ENCODE measurements around the gene LRRC26. TPM values are rescaled to one million over a fixed set of nuclear protein-coding genes. Genes with fewer than 3 reads are reported as not detected.

Gene LRRC26, protein sequence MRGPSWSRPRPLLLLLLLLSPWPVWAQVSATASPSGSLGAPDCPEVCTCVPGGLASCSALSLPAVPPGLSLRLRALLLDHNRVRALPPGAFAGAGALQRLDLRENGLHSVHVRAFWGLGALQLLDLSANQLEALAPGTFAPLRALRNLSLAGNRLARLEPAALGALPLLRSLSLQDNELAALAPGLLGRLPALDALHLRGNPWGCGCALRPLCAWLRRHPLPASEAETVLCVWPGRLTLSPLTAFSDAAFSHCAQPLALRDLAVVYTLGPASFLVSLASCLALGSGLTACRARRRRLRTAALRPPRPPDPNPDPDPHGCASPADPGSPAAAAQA
- total RNA-seq (2022; extraction: Qiagen RNA extraction), result 0.59 to 2.0 TPM (median 1.8 TPM) in 5 replicates

GRCh38 chr9:137169896-137170358 is at the start of gene LRRC26:
TSS of gene LRRC26 (minus strand) at chr9:137170051. CDS start at chr9:137169943, 108 bp downstream.

GRCh38 chr9:137205126-137206069 is 35.5 kb upstream of the LRRC26 start, which contains the start of the genes NDOR1 and TMEM203:
TSS of gene NDOR1 (plus strand) at chr9:137205700. CDS start at chr9:137205778, 78 bp downstream.
TSS of gene TMEM203 (minus strand) at chr9:137205648. CDS start at chr9:137205414, 234 bp downstream.

GRCh38 chr9:137200311-137201204 is 30.7 kb upstream of the LRRC26 start, which contains the start of gene TPRN:
TSS of gene TPRN (minus strand) at chr9:137200741. CDS start at chr9:137200711, 30 bp downstream.

DNA sequence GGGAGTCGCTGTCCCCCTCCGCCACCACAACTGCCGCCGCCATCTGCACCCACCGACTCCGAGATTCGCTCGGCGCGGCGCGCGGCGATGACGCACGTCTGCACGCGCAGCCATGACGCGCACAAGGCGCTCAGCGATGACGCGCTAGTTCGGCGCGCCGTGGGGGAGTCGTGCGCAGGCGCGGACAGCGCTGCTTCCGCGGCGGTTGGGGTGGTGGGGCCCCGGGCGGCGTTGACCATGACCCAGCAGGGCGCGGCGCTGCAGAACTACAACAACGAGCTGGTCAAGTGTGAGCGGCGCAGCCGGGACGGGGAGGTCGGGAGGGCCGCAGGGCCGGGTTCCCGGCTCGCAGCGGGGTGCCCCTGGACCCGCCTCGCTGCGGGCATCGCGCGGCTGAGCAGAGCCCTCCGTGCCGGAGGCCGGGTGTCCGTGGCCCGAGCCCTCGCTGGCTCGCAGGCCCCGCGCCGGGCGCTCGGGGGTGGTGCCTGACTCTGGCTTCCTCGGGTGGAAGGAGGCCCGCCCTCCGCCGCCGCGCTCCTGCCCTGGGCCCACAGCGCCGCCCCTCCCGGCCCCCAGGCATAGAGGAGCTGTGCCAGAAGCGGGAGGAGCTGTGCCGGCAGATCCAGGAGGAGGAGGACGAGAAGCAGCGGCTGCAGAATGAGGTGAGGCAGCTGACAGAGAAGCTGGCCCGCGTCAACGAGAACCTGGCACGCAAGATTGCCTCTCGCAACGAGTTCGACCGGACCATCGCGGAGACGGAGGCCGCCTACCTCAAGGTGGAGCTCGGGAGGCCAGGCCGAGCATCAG is 18.8 kb upstream of the LRRC26 start, which contains the start of the genes ANAPC2 and SSNA1:
ANAPC2 (minus strand) TSS at position 71 of the 807 bp plus-strand sequence; CDS start at position 43, 28 bp downstream.
SSNA1 (plus strand) TSS at position 187 of the 807 bp plus-strand sequence; CDS start at position 238, 51 bp downstream.

DNA sequence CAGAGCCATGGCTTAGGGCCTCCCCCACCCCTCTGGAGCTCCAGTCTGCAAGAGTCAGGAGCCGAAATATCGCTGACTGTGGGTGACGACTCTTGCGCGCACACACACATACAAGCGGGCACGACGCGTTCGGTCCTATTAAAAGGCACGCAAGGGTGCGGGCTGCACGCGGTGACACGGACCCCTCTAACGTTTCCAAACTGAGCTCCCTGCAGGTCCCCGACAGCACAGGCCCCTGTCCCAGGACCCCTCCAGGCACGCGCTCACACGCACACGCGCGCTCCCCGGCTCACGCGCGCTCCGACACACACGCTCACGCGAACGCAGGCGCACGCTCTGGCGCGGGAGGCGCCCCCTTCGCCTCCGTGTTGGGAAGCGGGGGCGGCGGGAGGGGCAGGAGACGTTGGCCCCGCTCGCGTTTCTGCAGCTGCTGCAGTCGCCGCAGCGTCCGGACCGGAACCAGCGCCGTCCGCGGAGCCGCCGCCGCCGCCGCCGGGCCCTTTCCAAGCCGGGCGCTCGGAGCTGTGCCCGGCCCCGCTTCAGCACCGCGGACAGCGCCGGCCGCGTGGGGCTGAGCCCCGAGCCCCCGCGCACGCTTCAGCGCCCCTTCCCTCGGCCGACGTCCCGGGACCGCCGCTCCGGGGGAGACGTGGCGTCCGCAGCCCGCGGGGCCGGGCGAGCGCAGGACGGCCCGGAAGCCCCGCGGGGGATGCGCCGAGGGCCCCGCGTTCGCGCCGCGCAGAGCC is 31.0 kb downstream of the LRRC26 start, which contains the start of gene GRIN1:
GRIN1 (plus strand) TSS at position 433 of the 746 bp plus-strand sequence. CDS start 333 bp downstream, outside the sequence.

Other genes starting within 250 kb of the LRRC26 start
- gene FBXW5, start 225.3 kb downstream of the LRRC26 start, total RNA-seq (2022; extraction: Qiagen RNA extraction), result 62.7 to 103 TPM (median 99.7 TPM) in 5 replicates
- gene C8G, start 224.8 kb downstream of the LRRC26 start, total RNA-seq (2022; extraction: Qiagen RNA extraction), result 0.42 to 3.2 TPM (median 0.76 TPM) in 5 replicates
- gene LCN12, start 217.8 kb downstream of the LRRC26 start, total RNA-seq (2022; extraction: Qiagen RNA extraction), result 1.0 to 1.9 TPM (median 1.3 TPM) in 5 replicates
- gene PTGDS, start 192.5 kb downstream of the LRRC26 start, total RNA-seq (2022; extraction: Qiagen RNA extraction), result 0.44 to 0.61 TPM (median 0.47 TPM) in 4 of 5 replicates, not detected in the other
- 0.07 to 0.24 TPM (median 0.10 TPM) in 5 replicates for gene LCNL1, start 187.1 kb downstream of the LRRC26 start, total RNA-seq (2022; extraction: Qiagen RNA extraction)
- gene PAXX, start 177.6 kb downstream of the LRRC26 start, total RNA-seq (2022; extraction: Qiagen RNA extraction), result 43.1 to 85.2 TPM (median 71.2 TPM) in 5 replicates
- gene CLIC3, start 173.5 kb downstream of the LRRC26 start, total RNA-seq (2022; extraction: Qiagen RNA extraction), result 2.4 to 5.5 TPM (median 4.9 TPM) in 5 replicates
- 19.0 to 29.4 TPM (median 26.7 TPM) in 5 replicates for gene ABCA2, start 141.8 kb downstream of the LRRC26 start, total RNA-seq (2022; extraction: Qiagen RNA extraction)
- 0.05 to 0.07 TPM (median 0.06 TPM) in 4 of 5 replicates, not detected in the other for gene FUT7, start 138.0 kb downstream of the LRRC26 start, total RNA-seq (2022; extraction: Qiagen RNA extraction)
- 40.8 to 96.8 TPM (median 80.5 TPM) in 5 replicates for gene NPDC1, start 123.9 kb downstream of the LRRC26 start, total RNA-seq (2022; extraction: Qiagen RNA extraction)
- 2.2 to 2.9 TPM (median 2.4 TPM) in 5 replicates for gene ENTPD2, start 116.0 kb downstream of the LRRC26 start, total RNA-seq (2022; extraction: Qiagen RNA extraction)
- 13.5 to 26.0 TPM (median 23.9 TPM) in 5 replicates for gene SAPCD2, start 99.5 kb downstream of the LRRC26 start, total RNA-seq (2022; extraction: Qiagen RNA extraction)
- gene UAP1L1, start 92.5 kb downstream of the LRRC26 start, total RNA-seq (2022; extraction: Qiagen RNA extraction), result 9.3 to 16.6 TPM (median 12.2 TPM) in 5 replicates
- 40.2 to 53.2 TPM (median 51.7 TPM) in 5 replicates for gene MAN1B1, start 83.1 kb downstream of the LRRC26 start, total RNA-seq (2022; extraction: Qiagen RNA extraction)
- 66.6 to 132 TPM (median 125 TPM) in 5 replicates for gene DPP7, start 55.3 kb downstream of the LRRC26 start, total RNA-seq (2022; extraction: Qiagen RNA extraction)
- 0.20 to 0.71 TPM (median 0.53 TPM) in 5 replicates for gene GRIN1, start 30.9 kb downstream of the LRRC26 start, total RNA-seq (2022; extraction: Qiagen RNA extraction)
- not detected in 5 replicates for gene TMEM210, start 2.0 kb upstream of the LRRC26 start, total RNA-seq (2022; extraction: Qiagen RNA extraction)
- gene ANAPC2, start 18.5 kb upstream of the LRRC26 start, total RNA-seq (2022; extraction: Qiagen RNA extraction), result 23.4 to 36.8 TPM (median 34.5 TPM) in 5 replicates
- 103 to 151 TPM (median 139 TPM) in 5 replicates for gene SSNA1, start 18.6 kb upstream of the LRRC26 start, total RNA-seq (2022; extraction: Qiagen RNA extraction)
- 6.0 to 10.8 TPM (median 10.2 TPM) in 5 replicates for gene TPRN, start 30.7 kb upstream of the LRRC26 start, total RNA-seq (2022; extraction: Qiagen RNA extraction)
- gene TMEM203, start 35.6 kb upstream of the LRRC26 start, total RNA-seq (2022; extraction: Qiagen RNA extraction), result 33.8 to 47.5 TPM (median 45.4 TPM) in 5 replicates
- 9.8 to 19.3 TPM (median 16.4 TPM) in 5 replicates for gene NDOR1, start 35.6 kb upstream of the LRRC26 start, total RNA-seq (2022; extraction: Qiagen RNA extraction)
- gene RNF208, start 52.2 kb upstream of the LRRC26 start, total RNA-seq (2022; extraction: Qiagen RNA extraction), result 1.1 to 2.1 TPM (median 1.8 TPM) in 5 replicates
- gene CYSRT1, start 55.1 kb upstream of the LRRC26 start, total RNA-seq (2022; extraction: Qiagen RNA extraction), result 2.5 to 5.4 TPM (median 4.8 TPM) in 5 replicates
- gene RNF224, start 57.5 kb upstream of the LRRC26 start, total RNA-seq (2022; extraction: Qiagen RNA extraction), result 0.07 to 0.44 TPM (median 0.31 TPM) in 5 replicates
- gene SLC34A3, start 60.9 kb upstream of the LRRC26 start, total RNA-seq (2022; extraction: Qiagen RNA extraction), result 0.08 to 0.28 TPM (median 0.09 TPM) in 3 of 5 replicates, not detected in the others
- 637 to 832 TPM (median 729 TPM) in 5 replicates for gene TUBB4B, start 71.2 kb upstream of the LRRC26 start, total RNA-seq (2022; extraction: Qiagen RNA extraction)
- gene STPG3, start 81.2 kb upstream of the LRRC26 start, total RNA-seq (2022; extraction: Qiagen RNA extraction), result not detected in 5 replicates
- 43.1 to 58.5 TPM (median 55.8 TPM) in 5 replicates for gene NELFB, start 85.3 kb upstream of the LRRC26 start, total RNA-seq (2022; extraction: Qiagen RNA extraction)
- 17.1 to 29.0 TPM (median 26.7 TPM) in 5 replicates for gene TOR4A, start 107.7 kb upstream of the LRRC26 start, total RNA-seq (2022; extraction: Qiagen RNA extraction)
- 2.4 to 5.6 TPM (median 4.3 TPM) in 5 replicates for gene NRARP, start 132.2 kb upstream of the LRRC26 start, total RNA-seq (2022; extraction: Qiagen RNA extraction)

Measured in A549 treated with Mapracorat at 1 μM for 4 hours (cell line).